ENCODE results near the gene NKAPD1. TPM values are rescaled to one million over a fixed set of nuclear protein-coding genes. Genes with fewer than 3 reads are reported as not detected.
"Not testable (repeated sequence)": the region's sequence is repeated elsewhere in the genome, so short reads cannot be mapped to it uniquely, and the experiment has no call there.

Gene NKAPD1
- total and polyA plus RNA-seq, 4 donors: 24.8 to 48.1 (median 36.8) TPM

DNA sequence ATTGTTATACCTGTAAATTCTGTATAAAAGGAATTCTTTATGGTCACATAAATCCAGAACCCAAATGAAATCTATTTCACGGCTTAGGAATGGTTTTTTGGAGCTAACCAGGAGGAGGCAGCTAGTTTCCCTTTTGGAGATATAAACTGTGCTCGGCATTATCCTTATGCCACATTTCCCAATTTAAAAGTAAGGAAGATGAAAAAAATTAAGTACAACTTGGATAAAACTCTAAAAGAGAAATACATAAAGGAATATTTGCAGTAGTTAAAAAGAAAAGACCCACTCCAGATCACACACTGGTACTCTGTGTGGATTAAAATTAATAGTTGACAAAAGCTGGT lies 31.2 kb upstream of the NKAPD1 start:
- Histone ChIP-seq H3K9me3 (ENCODE audit: control insufficient read depth, insufficient read depth, low read length) (no peaks in the 10 kb centered on the region), H3K27me3 (ENCODE audit: control insufficient read depth, insufficient read depth, low read length) (no peaks in the 10 kb centered on the region), H3K4me3 (ENCODE audit: low read depth, low read length) (no peak overlapping the region), H3K4me1 (ENCODE audit: control insufficient read depth, insufficient read depth, low read length) (no peaks in the 10 kb centered on the region), H3K27ac (ENCODE audit: low read depth, low read length) (no peak overlapping the region), H3K36me3 (ENCODE audit: control insufficient read depth, insufficient read depth, low read length) (peaks cover 26% of the 10 kb centered on the region)
- DNase-seq (ENCODE audit: low read depth in 4 of 6, low spot score in 6 of 6): no peak
- WGBS (ENCODE audit: insufficient coverage): no CpG with 5 or more reads among the region's 2 CpGs

DNA sequence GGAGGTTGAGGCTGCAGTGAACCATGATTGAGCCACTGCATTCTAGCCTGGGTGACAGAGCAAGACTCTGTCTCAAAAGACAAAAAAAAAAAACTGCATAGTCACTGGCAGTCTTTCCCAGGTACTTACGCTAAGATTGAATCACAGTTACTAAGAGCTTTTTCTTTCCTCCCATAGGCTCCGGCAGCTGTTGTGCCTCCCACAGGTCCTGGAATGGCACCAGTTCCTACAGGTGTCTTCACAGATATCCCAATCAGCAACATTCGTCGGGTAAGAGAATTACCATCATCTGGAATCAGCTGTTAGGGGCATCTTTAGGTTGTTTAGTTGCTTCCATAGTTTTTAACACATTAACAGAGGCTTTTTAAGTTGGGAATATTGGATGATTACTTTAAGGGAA lies 29.1 kb upstream of the NKAPD1 start:
- Histone ChIP-seq H3K4me1 (ENCODE audit: control insufficient read depth, insufficient read depth, low read length) (no peaks in the 10 kb centered on the region), H3K27me3 (ENCODE audit: control insufficient read depth, insufficient read depth, low read length) (no peaks in the 10 kb centered on the region), H3K4me3 (ENCODE audit: low read depth, low read length) (no peak overlapping the region), H3K9me3 (ENCODE audit: control insufficient read depth, insufficient read depth, low read length) (no peaks in the 10 kb centered on the region), H3K36me3 (ENCODE audit: control insufficient read depth, insufficient read depth, low read length) (peaks cover 22% of the 10 kb centered on the region), H3K27ac (ENCODE audit: low read depth, low read length) (no peak overlapping the region)
- no peak for DNase-seq (ENCODE audit: low read depth in 4 of 6, low spot score in 6 of 6)
- 100% methylated on average over 2 of the region's 4 CpGs for WGBS (ENCODE audit: insufficient coverage)

DNA sequence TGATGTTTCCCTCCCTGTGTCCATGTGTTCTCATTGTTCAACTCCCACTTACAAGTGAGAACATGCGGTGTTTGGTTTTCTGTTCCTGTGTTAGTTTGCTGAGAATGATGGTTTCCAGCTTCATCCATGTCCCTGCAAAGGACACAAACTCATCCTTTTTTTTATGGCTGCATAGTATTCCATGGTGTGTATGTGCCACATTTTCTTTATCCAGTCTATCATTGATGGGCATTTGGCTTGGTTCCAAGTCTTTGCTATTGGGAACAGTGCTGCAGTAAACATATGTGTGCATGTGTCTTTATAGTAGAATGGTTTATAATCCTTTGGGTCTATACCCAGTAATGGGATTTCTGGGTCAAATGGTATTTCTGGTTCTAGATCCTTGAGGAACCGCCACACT lies 27.5 kb upstream of the NKAPD1 start:
- H3K9me3 ChIP-seq (ENCODE audit: control insufficient read depth, insufficient read depth, low read length): not testable (repeated sequence)

DNA sequence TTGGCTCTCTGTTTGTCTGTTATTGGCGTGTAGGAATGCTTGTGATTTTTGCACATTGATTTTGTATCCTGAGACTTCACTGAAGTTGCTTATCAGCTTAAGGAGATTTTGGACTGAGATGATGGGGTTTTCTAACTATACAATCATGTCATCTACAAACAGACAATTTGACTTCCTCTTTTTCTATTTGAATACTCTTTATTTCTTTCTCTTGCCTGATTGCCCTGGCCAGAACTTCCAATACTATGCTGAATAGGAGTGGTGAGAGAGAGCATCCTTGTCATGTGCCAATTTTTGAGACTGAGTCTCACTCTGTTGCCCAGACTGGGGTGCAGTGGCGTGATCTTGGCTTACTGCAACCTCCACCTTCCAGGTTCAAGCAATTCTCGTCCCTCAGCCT lies 25.8 kb upstream of the NKAPD1 start:
- not testable (repeated sequence) for H3K27me3 ChIP-seq (ENCODE audit: control insufficient read depth, insufficient read depth, low read length); H3K27ac ChIP-seq (ENCODE audit: low read depth, low read length); DNase-seq (ENCODE audit: low read depth in 4 of 6, low spot score in 6 of 6); H3K9me3 ChIP-seq (ENCODE audit: control insufficient read depth, insufficient read depth, low read length); H3K4me1 ChIP-seq (ENCODE audit: control insufficient read depth, insufficient read depth, low read length); H3K4me3 ChIP-seq (ENCODE audit: low read depth, low read length)
- H3K36me3 ChIP-seq (ENCODE audit: control insufficient read depth, insufficient read depth, low read length): peaks cover 21% of the 10 kb centered on the region
- WGBS (ENCODE audit: insufficient coverage): 100% methylated on average over 1 of the region's 3 CpGs

More for the DNA sequence above, 27.5 kb upstream of the NKAPD1 start:
- H3K4me1 ChIP-seq (ENCODE audit: control insufficient read depth, insufficient read depth, low read length); DNase-seq (ENCODE audit: low read depth in 4 of 6, low spot score in 6 of 6); H3K4me3 ChIP-seq (ENCODE audit: low read depth, low read length); H3K27me3 ChIP-seq (ENCODE audit: control insufficient read depth, insufficient read depth, low read length); H3K27ac ChIP-seq (ENCODE audit: low read depth, low read length): not testable (repeated sequence)
- no CpG with 5 or more reads among the region's 2 CpGs for WGBS (ENCODE audit: insufficient coverage)
- H3K36me3 ChIP-seq (ENCODE audit: control insufficient read depth, insufficient read depth, low read length): peaks cover 18% of the 10 kb centered on the region

DNA sequence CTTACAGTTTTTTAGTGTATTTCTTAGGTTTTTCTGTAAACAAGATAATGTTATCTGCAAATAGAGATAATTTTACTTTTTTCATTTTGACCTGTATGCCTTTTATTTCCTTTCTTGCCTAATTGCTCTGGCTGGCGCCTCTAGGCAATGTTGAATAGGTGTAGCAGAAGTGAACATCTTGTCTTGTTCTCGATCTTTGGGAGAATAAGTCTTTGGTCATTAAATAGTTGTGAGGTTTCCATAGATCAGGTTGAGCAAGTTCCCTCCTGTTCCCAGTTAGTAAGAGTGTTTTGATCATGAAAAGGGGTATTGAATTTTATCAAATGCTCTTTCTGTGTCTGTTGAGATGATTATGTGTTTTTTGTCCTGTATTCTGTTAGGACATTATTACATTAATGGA lies 24.3 kb upstream of the NKAPD1 start:
- no peak for DNase-seq (ENCODE audit: low read depth in 4 of 6, low spot score in 6 of 6)
- Histone ChIP-seq H3K9me3 (ENCODE audit: control insufficient read depth, insufficient read depth, low read length) (no peaks in the 10 kb centered on the region), H3K36me3 (ENCODE audit: control insufficient read depth, insufficient read depth, low read length) (peaks cover 24% of the 10 kb centered on the region), H3K27me3 (ENCODE audit: control insufficient read depth, insufficient read depth, low read length) (no peaks in the 10 kb centered on the region), H3K4me1 (ENCODE audit: control insufficient read depth, insufficient read depth, low read length) (no peaks in the 10 kb centered on the region), H3K4me3 (ENCODE audit: low read depth, low read length) (no peak overlapping the region), H3K27ac (ENCODE audit: low read depth, low read length) (no peak overlapping the region)
- 0% methylated on average over 1 of the region's 2 CpGs for WGBS (ENCODE audit: insufficient coverage)

DNA sequence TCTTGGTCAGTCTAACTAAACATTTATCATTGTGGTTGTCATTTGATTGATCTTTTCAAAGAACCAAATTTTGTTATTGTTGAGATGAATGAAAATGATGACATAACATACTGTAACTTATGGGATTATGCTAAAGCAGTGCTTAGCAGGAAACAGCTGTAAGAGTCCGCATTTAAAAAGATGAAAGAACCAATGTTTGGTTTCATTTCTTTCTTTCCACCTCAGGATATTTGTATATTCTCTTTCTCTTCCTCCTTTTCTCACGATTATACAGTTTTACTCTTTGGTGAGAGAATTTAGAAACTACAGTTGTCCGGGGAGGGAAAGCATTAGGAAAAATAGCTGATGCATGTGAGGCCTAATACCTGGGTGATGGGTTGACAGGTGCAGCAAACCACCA lies 23.4 kb upstream of the NKAPD1 start:
- H3K27ac ChIP-seq (ENCODE audit: low read depth, low read length): no peak overlapping the region
- no peak for DNase-seq (ENCODE audit: low read depth in 4 of 6, low spot score in 6 of 6)
- H3K4me3 ChIP-seq (ENCODE audit: low read depth, low read length): no peak overlapping the region
- H3K27me3 ChIP-seq (ENCODE audit: control insufficient read depth, insufficient read depth, low read length): no peaks in the 10 kb centered on the region
- H3K36me3 ChIP-seq (ENCODE audit: control insufficient read depth, insufficient read depth, low read length): peaks cover 20% of the 10 kb centered on the region
- no CpG with 5 or more reads among the region's 3 CpGs for WGBS (ENCODE audit: insufficient coverage)
- H3K4me1 ChIP-seq (ENCODE audit: control insufficient read depth, insufficient read depth, low read length): no peaks in the 10 kb centered on the region
- no peaks in the 10 kb centered on the region for H3K9me3 ChIP-seq (ENCODE audit: control insufficient read depth, insufficient read depth, low read length)

DNA sequence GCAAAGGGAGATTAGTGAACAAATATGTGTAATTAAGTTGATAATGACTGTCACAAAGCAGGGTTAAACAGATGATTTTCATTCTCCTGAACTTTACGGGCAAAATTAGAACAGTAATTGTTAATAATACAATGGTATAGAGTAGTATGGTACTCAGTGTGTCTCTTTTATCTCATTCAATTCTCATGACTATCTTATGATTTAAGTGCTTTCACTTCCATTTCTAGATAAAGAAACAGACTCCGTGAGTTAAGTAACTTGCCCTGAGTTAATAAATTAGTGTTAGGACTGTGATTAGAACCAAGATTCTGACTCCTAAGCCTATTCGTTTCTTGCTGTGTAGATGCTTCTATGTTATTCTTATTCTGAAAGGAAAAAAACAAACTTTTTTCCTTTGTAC lies 22.3 kb upstream of the NKAPD1 start:
- H3K27ac ChIP-seq (ENCODE audit: low read depth, low read length): no peak overlapping the region
- no peaks in the 10 kb centered on the region for H3K4me1 ChIP-seq (ENCODE audit: control insufficient read depth, insufficient read depth, low read length)
- H3K36me3 ChIP-seq (ENCODE audit: control insufficient read depth, insufficient read depth, low read length): peaks cover 20% of the 10 kb centered on the region
- H3K9me3 ChIP-seq (ENCODE audit: control insufficient read depth, insufficient read depth, low read length): no peaks in the 10 kb centered on the region
- WGBS (ENCODE audit: insufficient coverage): no CpG with 5 or more reads among the region's 3 CpGs
- no peaks in the 10 kb centered on the region for H3K27me3 ChIP-seq (ENCODE audit: control insufficient read depth, insufficient read depth, low read length)
- no peak overlapping the region for H3K4me3 ChIP-seq (ENCODE audit: low read depth, low read length)
- no peak for DNase-seq (ENCODE audit: low read depth in 4 of 6, low spot score in 6 of 6)

DNA sequence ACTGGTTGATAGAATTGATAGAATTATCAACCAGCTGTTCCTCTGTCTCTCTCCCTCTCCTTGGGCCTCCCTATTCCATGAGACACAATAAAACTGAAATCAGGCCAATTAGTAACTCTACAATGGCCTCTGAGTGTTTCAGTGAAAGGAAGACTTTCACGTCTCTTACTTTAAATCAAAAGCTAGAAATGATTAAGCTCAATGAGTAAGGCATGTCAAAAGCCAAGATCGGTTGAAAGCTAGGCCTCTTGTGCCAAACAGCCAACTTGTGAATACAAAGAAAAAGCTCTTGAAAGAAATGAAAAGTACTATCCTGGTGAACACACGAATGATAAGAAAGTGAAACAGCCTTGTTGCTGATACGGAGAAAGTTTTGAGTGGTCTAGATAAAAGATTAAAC lies 16.9 kb upstream of the NKAPD1 start:
- DNase-seq (ENCODE audit: low read depth in 4 of 6, low spot score in 6 of 6): no peak
- H3K9me3 ChIP-seq (ENCODE audit: control insufficient read depth, insufficient read depth, low read length): no peaks in the 10 kb centered on the region
- no peak overlapping the region for H3K4me3 ChIP-seq (ENCODE audit: low read depth, low read length)
- no peak overlapping the region for H3K27ac ChIP-seq (ENCODE audit: low read depth, low read length)
- no peaks in the 10 kb centered on the region for H3K4me1 ChIP-seq (ENCODE audit: control insufficient read depth, insufficient read depth, low read length)
- WGBS (ENCODE audit: insufficient coverage): 71% methylated on average over 1 of the region's 4 CpGs
- H3K27me3 ChIP-seq (ENCODE audit: control insufficient read depth, insufficient read depth, low read length): no peaks in the 10 kb centered on the region
- H3K36me3 ChIP-seq (ENCODE audit: control insufficient read depth, insufficient read depth, low read length): peaks cover 31% of the 10 kb centered on the region

DNA sequence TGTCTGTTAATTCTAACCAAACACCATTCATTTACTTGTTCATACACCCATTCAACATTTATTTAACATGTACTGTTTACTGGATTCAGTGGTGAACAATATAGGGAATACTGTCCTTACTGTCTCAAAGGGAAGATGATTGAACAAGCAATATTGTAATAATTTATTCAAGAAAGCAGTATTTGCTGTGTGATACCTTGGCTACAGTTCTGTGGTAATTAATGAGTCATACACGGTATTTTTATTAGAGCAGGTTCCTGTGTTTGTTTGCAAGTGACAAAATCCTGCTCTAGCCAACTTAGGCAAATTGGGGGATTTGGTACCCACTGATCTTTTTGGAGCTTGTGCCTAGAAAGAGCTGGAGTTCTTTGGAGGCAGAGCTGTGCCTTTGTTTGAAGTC lies 16.0 kb upstream of the NKAPD1 start:
- Histone ChIP-seq H3K9me3 (ENCODE audit: control insufficient read depth, insufficient read depth, low read length) (no peaks in the 10 kb centered on the region), H3K27ac (ENCODE audit: low read depth, low read length) (no peak overlapping the region), H3K4me3 (ENCODE audit: low read depth, low read length) (no peak overlapping the region), H3K27me3 (ENCODE audit: control insufficient read depth, insufficient read depth, low read length) (no peaks in the 10 kb centered on the region), H3K36me3 (ENCODE audit: control insufficient read depth, insufficient read depth, low read length) (peaks cover 29% of the 10 kb centered on the region), H3K4me1 (ENCODE audit: control insufficient read depth, insufficient read depth, low read length) (no peaks in the 10 kb centered on the region)
- no peak for DNase-seq (ENCODE audit: low read depth in 4 of 6, low spot score in 6 of 6)
- 100% methylated on average over 1 of the region's 1 CpG for WGBS (ENCODE audit: insufficient coverage)

DNA sequence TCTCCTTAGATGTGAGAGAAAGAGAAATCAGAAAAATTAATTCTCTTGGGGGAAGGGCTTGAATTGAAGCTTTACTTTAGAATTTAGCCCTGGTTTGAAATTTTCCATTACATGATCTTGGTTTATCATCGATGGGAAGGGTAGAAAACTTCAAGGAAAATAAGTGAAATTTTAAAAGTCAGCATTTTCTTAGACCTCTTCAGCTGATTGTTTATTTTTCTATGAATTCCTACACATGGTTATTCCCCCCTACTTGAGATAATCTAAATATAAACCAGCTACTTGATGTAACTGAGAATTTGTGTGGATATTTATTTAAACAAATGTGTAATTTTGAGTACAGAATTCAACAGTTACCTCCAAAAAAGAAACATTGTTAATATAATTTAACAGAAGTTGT lies 11.2 kb upstream of the NKAPD1 start:
- Histone ChIP-seq H3K27ac (ENCODE audit: low read depth, low read length) (no peak overlapping the region), H3K4me1 (ENCODE audit: control insufficient read depth, insufficient read depth, low read length) (no peaks in the 10 kb centered on the region), H3K27me3 (ENCODE audit: control insufficient read depth, insufficient read depth, low read length) (no peaks in the 10 kb centered on the region), H3K4me3 (ENCODE audit: low read depth, low read length) (no peak overlapping the region), H3K36me3 (ENCODE audit: control insufficient read depth, insufficient read depth, low read length) (peaks cover 18% of the 10 kb centered on the region), H3K9me3 (ENCODE audit: control insufficient read depth, insufficient read depth, low read length) (no peaks in the 10 kb centered on the region)
- no peak for DNase-seq (ENCODE audit: low read depth in 4 of 6, low spot score in 6 of 6)
- no CpG with 5 or more reads among the region's 1 CpG for WGBS (ENCODE audit: insufficient coverage)
